Measurements from ENCODE around the gene SOX12. TPM values are rescaled to one million over a fixed set of nuclear protein-coding genes. Genes with fewer than 3 reads are reported as not detected.

Gene SOX12
- total and polyA plus RNA-seq, 9 donors: 5.9 to 27.7 (median 25.3) TPM

DNA sequence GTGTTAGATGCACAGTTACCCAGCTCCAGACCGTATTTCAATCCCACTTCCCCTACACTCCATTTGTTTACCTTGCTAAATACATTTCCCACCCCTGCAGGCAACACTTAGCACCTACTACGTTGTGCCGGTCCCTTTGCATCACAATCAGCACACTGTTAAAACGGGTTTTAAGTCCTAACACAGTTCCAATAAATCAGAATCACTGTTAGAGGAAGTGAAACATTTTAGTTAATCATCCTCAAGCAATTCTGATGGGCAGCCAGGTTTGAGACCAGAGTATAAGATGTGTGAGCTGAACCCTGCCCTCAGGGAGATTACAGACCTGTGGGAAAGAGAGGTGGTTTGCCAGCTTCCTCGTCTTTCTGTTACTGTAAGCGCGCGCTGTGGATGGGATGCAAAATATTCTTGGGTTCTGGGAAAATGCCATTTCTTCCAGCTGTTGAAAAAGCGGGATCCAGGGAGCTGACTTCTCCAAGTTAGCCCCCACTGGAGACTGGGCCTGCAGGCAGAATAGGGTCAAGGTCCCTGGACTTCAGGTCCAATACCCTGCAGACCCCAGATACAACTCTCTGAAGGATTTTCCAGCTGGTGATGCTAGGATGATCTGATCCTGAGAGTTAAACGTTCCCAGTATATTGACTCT lies 24.9 kb upstream of the SOX12 start:
- no peaks in the 10 kb centered on the region for H3K27me3 ChIP-seq (ENCODE audit: control insufficient read depth, insufficient read depth, low read length)
- H3K27ac ChIP-seq (ENCODE audit: low read length): peak overlapping the region; percentile 80
- DNase-seq: peak; percentile 63
- no peaks in the 10 kb centered on the region for H3K9me3 ChIP-seq (replicated peaks; ENCODE audit: control insufficient read depth, low read depth, low read length)
- peaks cover 30% of the 10 kb centered on the region for H3K4me1 ChIP-seq (ENCODE audit: control insufficient read depth, insufficient read depth, low read length)
- 0% methylated on average over 1 of the region's 10 CpGs for WGBS (ENCODE audit: insufficient coverage)
- no peak overlapping the region for H3K4me3 ChIP-seq (ENCODE audit: low read length)
- H3K36me3 ChIP-seq (ENCODE audit: control insufficient read depth, insufficient read depth, low read length): peaks cover 4% of the 10 kb centered on the region

DNA sequence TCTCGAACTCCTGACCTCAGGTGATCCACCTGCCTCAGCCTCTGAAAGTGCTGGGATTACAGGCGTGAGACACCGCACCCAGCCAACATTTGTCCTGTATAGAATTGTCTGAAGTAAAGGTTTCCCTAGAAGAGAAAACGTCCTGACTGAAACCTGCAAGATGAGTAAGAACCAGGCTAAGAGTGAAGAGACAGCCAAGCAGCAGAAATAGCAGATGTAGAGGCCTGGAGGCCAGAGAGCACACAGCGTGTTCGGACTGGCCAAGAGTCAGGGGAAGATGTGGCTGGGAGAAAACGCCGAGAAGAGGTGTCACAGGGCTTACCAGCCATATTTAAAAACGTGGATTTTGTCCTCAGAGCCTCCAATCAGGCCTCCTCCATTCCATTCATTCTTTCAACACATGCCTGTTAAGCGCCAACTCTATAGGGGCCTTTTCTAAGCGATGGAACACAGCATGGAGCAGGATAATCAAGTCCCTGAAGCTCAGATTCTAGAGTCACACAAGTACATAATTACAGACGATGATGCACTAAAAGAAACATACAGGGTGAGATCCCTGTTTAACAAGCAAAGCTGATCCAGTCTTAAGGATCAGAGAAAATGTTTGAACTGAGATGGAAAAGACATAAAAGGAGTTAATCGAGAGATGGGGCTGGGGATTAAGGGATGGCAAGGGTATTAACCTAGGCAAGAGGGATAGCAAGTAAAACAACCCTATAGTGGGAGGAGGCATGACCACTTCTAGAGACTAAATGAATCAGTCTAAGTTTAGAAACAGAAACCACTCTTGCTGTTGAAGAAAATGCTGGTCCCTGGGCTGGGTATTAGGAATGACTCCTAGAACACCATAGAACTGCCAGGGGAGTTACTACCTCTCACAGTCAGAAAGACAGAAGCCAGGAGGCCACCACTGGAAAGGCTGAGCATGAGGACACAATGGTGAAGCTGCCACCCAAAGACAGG lies 23.2 kb upstream of the SOX12 start:
- Histone ChIP-seq H3K36me3 (ENCODE audit: control insufficient read depth, insufficient read depth, low read length) (peaks cover 4% of the 10 kb centered on the region), H3K27ac (ENCODE audit: low read length) (no peak overlapping the region), H3K9me3 (replicated peaks; ENCODE audit: control insufficient read depth, low read depth, low read length) (no peaks in the 10 kb centered on the region), H3K27me3 (ENCODE audit: control insufficient read depth, insufficient read depth, low read length) (no peaks in the 10 kb centered on the region), H3K4me1 (ENCODE audit: control insufficient read depth, insufficient read depth, low read length) (peaks cover 30% of the 10 kb centered on the region), H3K4me3 (ENCODE audit: low read length) (no peak overlapping the region)
- WGBS (ENCODE audit: insufficient coverage): 75% methylated on average over 9 of the region's 13 CpGs
- DNase-seq: no peak

DNA sequence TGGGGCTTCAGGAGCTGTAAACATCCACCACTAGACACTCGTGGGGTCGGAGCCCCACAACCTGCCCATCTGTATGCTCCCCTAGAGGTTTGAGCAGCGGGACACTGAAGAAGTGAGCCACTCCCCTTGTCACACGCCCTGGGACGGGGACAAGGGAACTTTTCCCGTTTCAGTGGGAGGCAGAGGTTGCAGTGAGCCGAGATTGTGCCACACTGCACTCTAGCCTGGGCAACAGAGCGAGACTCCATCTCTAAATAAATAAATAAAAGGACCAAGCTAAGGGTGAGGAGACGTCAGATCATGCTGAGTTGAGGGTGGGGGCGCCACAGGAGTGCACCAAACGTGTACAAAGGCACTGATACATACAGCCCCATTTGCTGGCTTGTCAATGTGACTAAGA lies 19.6 kb upstream of the SOX12 start:
- Histone ChIP-seq H3K4me3 (ENCODE audit: low read length) (no peak overlapping the region), H3K27ac (ENCODE audit: low read length) (no peak overlapping the region), H3K9me3 (replicated peaks; ENCODE audit: control insufficient read depth, low read depth, low read length) (no peaks in the 10 kb centered on the region), H3K27me3 (ENCODE audit: control insufficient read depth, insufficient read depth, low read length) (no peaks in the 10 kb centered on the region), H3K36me3 (ENCODE audit: control insufficient read depth, insufficient read depth, low read length) (no peaks in the 10 kb centered on the region), H3K4me1 (ENCODE audit: control insufficient read depth, insufficient read depth, low read length) (peaks cover 30% of the 10 kb centered on the region)
- WGBS (ENCODE audit: insufficient coverage): 68% methylated on average over 3 of the region's 11 CpGs
- DNase-seq: no peak

DNA sequence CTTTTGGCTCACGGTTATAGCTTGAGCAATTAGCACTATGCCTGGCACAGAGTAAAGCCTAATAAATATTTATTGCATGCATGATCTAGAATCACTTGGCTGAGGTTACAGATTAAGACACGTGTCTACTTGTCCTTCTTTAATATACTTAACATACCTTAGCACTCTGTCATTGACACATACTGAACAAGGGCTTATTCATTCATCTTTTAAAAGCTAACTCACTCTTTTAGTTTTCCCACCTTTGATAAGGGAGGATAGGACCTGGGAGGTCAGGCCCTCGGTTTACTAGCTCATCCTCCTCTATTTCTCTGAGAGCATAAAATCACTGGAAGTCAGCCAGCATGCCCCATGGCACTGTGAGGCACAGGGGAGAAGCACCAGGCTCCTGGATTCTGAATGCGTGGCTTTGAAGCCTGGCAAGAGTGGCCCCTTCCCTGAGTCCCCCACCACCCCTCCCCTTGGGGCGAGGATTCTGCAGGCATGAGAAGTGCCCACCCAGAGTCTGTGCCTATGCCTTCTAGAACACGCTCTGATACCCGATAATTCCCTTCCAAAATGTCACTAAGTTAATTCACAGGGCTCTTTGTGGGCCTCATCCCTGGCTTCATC lies 16.8 kb upstream of the SOX12 start:
- 79% methylated on average over 4 of the region's 7 CpGs for WGBS (ENCODE audit: insufficient coverage)
- no peaks in the 10 kb centered on the region for H3K27me3 ChIP-seq (ENCODE audit: control insufficient read depth, insufficient read depth, low read length)
- DNase-seq: no peak
- H3K27ac ChIP-seq (ENCODE audit: low read length): peak overlapping the region; percentile 100
- H3K4me3 ChIP-seq (ENCODE audit: low read length): no peak overlapping the region
- no peaks in the 10 kb centered on the region for H3K9me3 ChIP-seq (replicated peaks; ENCODE audit: control insufficient read depth, low read depth, low read length)
- peaks cover 24% of the 10 kb centered on the region for H3K4me1 ChIP-seq (ENCODE audit: control insufficient read depth, insufficient read depth, low read length)
- no peaks in the 10 kb centered on the region for H3K36me3 ChIP-seq (ENCODE audit: control insufficient read depth, insufficient read depth, low read length)

DNA sequence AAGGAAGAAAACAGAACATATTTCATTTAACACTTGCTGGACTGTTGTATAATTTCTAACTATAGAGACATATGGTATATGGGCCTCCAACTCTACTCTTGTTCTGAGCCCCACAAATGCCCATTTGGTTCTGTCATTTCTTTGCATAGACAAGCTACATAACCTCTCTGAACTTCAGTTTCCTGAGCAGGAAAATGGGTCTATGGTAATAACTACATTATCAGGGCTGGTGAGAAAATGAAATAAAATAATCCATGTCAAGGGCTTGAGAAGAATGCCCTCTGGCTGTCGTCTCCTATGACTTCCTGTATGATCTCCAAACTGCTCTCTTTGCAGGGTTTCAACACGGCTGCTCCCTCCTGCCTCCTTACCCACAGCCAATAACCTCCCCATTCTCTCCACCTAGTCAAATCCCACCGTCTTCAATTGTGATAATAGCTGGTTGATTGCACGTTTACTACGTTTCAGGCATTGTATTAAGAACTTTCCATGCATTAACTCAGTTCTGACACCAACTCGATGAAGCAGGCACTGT lies 16.0 kb upstream of the SOX12 start:
- Histone ChIP-seq H3K27ac (ENCODE audit: low read length) (peak overlapping the region; percentile 100), H3K4me3 (ENCODE audit: low read length) (peak overlapping the region; percentile 59), H3K4me1 (ENCODE audit: control insufficient read depth, insufficient read depth, low read length) (peaks cover 24% of the 10 kb centered on the region), H3K36me3 (ENCODE audit: control insufficient read depth, insufficient read depth, low read length) (no peaks in the 10 kb centered on the region), H3K9me3 (replicated peaks; ENCODE audit: control insufficient read depth, low read depth, low read length) (no peaks in the 10 kb centered on the region), H3K27me3 (ENCODE audit: control insufficient read depth, insufficient read depth, low read length) (no peaks in the 10 kb centered on the region)
- 0% methylated on average over 2 of the region's 6 CpGs for WGBS (ENCODE audit: insufficient coverage)
- DNase-seq: peak; percentile 81

DNA sequence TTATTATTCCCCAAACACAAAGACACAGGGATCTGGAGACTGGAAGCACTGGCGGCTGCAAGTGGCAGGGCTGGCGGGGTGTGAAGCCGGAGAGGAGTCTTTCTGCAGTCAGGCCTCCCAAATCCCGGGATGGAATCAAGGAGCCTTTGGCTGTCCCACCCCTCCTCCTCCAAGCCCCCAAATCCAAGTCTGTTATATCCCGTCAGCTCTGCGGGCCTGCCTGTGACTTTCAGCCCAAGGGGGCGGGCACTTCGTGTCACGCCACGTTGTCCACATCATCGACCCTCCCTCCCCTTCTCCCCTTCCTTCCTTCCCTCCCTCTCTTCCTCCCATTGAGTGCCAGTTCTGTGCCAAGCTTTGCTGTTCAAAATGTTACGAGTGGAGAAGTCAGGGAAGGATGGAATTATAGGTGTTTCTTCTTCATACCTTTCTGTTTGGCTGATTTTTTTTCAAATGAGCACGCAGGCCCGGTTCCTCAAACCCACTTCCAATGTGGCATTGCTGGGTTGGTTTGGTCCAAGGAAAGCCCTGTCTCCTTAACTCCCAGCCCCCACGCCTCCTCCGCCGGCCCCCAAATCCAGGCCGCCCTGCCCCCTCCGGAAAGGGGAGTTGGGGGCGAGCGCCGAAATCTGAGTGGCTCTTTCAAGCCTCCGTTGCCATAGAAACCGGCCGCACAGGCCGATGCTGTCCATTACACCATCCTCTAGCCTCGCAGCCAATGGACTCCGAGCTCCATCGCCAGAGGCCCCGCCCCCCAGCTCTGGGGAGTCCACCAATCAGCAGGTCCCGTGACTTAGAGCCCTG lies 15.3 kb upstream of the SOX12 start:
- H3K4me3 ChIP-seq (ENCODE audit: low read length): peak overlapping the region; percentile 59
- H3K27me3 ChIP-seq (ENCODE audit: control insufficient read depth, insufficient read depth, low read length): no peaks in the 10 kb centered on the region
- H3K36me3 ChIP-seq (ENCODE audit: control insufficient read depth, insufficient read depth, low read length): no peaks in the 10 kb centered on the region
- WGBS (ENCODE audit: insufficient coverage): under 1% methylated on average over 24 of the region's 31 CpGs
- peaks cover 24% of the 10 kb centered on the region for H3K4me1 ChIP-seq (ENCODE audit: control insufficient read depth, insufficient read depth, low read length)
- H3K9me3 ChIP-seq (replicated peaks; ENCODE audit: control insufficient read depth, low read depth, low read length): no peaks in the 10 kb centered on the region
- DNase-seq: peak; percentile 100
- peak overlapping the region; percentile 100 for H3K27ac ChIP-seq (ENCODE audit: low read length)

DNA sequence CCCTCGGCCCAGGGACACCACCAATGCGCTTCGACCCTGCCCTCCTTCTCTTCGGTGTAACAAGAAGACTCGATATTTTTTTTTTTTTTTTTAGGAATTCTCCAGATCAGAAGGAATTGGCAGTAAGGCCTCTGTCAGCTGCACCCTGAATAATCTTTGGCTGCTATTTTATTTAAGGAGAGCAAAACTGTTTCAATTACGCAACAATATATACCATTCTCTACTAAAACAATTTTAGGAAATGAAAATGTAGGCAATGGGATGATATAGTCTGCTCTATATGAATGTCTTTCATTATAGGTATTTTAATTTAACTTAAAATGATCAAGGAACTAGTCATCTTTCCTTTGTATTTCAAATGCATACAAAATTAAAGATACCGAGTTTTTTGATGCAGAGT lies 14.7 kb upstream of the SOX12 start:
- H3K4me3 ChIP-seq (ENCODE audit: low read length): peak overlapping the region; percentile 24
- DNase-seq: no peak
- H3K36me3 ChIP-seq (ENCODE audit: control insufficient read depth, insufficient read depth, low read length): no peaks in the 10 kb centered on the region
- WGBS (ENCODE audit: insufficient coverage): no CpG with 5 or more reads among the region's 7 CpGs
- H3K27me3 ChIP-seq (ENCODE audit: control insufficient read depth, insufficient read depth, low read length): no peaks in the 10 kb centered on the region
- H3K9me3 ChIP-seq (replicated peaks; ENCODE audit: control insufficient read depth, low read depth, low read length): no peaks in the 10 kb centered on the region
- peak overlapping the region; percentile 88 for H3K27ac ChIP-seq (ENCODE audit: low read length)
- peaks cover 24% of the 10 kb centered on the region for H3K4me1 ChIP-seq (ENCODE audit: control insufficient read depth, insufficient read depth, low read length)

DNA sequence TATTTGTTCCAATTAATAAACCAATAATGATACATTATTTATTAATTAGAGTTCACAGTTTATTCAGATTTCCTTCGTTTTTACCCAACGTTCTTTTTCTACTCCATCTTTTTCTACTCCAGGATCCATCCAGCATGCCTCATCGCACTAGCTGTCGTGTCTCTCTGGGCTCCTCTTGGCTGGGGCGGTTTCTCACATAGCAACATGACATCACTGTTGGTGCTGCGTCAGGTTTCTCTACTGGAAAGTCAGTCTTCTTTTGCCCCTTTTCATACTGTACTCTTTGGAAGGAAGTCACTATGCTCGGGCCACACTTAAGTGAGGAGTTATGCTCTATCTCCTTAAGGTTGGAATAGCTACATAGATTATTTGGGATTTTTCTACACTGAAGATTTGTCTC lies 13.7 kb upstream of the SOX12 start:
- H3K4me1 ChIP-seq (ENCODE audit: control insufficient read depth, insufficient read depth, low read length): peaks cover 24% of the 10 kb centered on the region
- no peak overlapping the region for H3K4me3 ChIP-seq (ENCODE audit: low read length)
- H3K36me3 ChIP-seq (ENCODE audit: control insufficient read depth, insufficient read depth, low read length): no peaks in the 10 kb centered on the region
- 70% methylated on average over 5 of the region's 7 CpGs for WGBS (ENCODE audit: insufficient coverage)
- H3K27me3 ChIP-seq (ENCODE audit: control insufficient read depth, insufficient read depth, low read length): no peaks in the 10 kb centered on the region
- peak overlapping the region; percentile 88 for H3K27ac ChIP-seq (ENCODE audit: low read length)
- H3K9me3 ChIP-seq (replicated peaks; ENCODE audit: control insufficient read depth, low read depth, low read length): no peaks in the 10 kb centered on the region
- DNase-seq: peak; percentile 58

DNA sequence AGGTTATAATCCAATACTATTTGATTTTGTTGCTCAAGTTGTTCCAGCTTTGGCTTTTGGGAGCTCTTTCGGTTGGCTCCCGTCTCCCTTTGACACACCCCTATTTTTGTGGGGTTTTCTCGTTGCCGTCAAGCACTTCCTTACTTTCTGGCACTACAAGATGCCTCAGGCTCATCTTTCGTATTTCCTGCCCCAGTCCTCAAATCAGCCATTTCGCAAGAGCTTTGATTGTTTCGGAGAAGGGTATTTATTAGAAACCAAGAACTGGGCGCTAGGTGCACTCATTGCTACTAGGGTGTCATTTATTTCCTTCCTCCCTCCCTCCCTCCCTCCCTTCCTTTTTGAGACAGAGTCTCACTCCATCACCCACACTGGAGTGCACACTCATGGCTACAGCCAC lies 13.3 kb upstream of the SOX12 start:
- Histone ChIP-seq H3K27me3 (ENCODE audit: control insufficient read depth, insufficient read depth, low read length) (no peaks in the 10 kb centered on the region), H3K27ac (ENCODE audit: low read length) (peak overlapping the region; percentile 88), H3K4me3 (ENCODE audit: low read length) (no peak overlapping the region), H3K36me3 (ENCODE audit: control insufficient read depth, insufficient read depth, low read length) (no peaks in the 10 kb centered on the region), H3K4me1 (ENCODE audit: control insufficient read depth, insufficient read depth, low read length) (peaks cover 24% of the 10 kb centered on the region), H3K9me3 (replicated peaks; ENCODE audit: control insufficient read depth, low read depth, low read length) (no peaks in the 10 kb centered on the region)
- no peak for DNase-seq
- 76% methylated on average over 5 of the region's 8 CpGs for WGBS (ENCODE audit: insufficient coverage)
